ENCODE data around the gene CEP57L1. TPM values are rescaled to one million over a fixed set of nuclear protein-coding genes. Genes with fewer than 3 reads are reported as not detected.

Gene CEP57L1
- total RNA-seq, 1 experiment from 2014 or later: 28.2 TPM

- H3K4me2 ChIP-seq (ENCODE audit: low read depth, low read length, poor library complexity, severe bottlenecking): no peak overlapping the region
- H4K20me1 ChIP-seq (ENCODE audit: insufficient read depth, low read depth, low read length): no peaks in the 10 kb centered on the region
- no peaks in the 10 kb centered on the region for H3K79me2 ChIP-seq (ENCODE audit: low read length)
- H3K9me2 ChIP-seq (replicated peaks; ENCODE audit: insufficient read depth, low read length): no peaks in the 10 kb centered on the region
- no peaks in the 10 kb centered on the region for H3K9me3 ChIP-seq (ENCODE audit: low read length)
- no peak overlapping the region for H3K27ac ChIP-seq (ENCODE audit: low read length)
- H3K36me3 ChIP-seq (ENCODE audit: insufficient read depth, low read length): no peaks in the 10 kb centered on the region
- H3K4me1 ChIP-seq (ENCODE audit: low read length): no peaks in the 10 kb centered on the region
- no peaks in the 10 kb centered on the region for H3K27me3 ChIP-seq (ENCODE audit: low read length)
- no peak for DNase-seq
- H3K4me3 ChIP-seq (ENCODE audit: low read length): no peak overlapping the region
- H2AFZ ChIP-seq (ENCODE audit: low read length): no peak overlapping the region
- H3K9ac ChIP-seq (ENCODE audit: low read length): no peak overlapping the region
Measured at GRCh38 chr6:109212683-109213082, 117.4 kb downstream of the CEP57L1 start.

Small RNAs within 50 kb of the gene (small RNA-seq; reads per million reads assigned to genes)
- gene RNU6-653P: not detected

Other genes with a start within 250 kb of the CEP57L1 start
- gene ARMC2, start 247.1 kb upstream of the CEP57L1 start, total RNA-seq (2014; rRNA removed; shearing (Covaris generic); ENCODE audit: low replicate concordance): 1.0 and 1.2 TPM in 2 replicates
- gene SESN1, start 661 bp upstream of the CEP57L1 start, total RNA-seq (2014; rRNA removed; shearing (Covaris generic); ENCODE audit: low replicate concordance): 1.3 and 1.9 TPM in 2 replicates